Measurements from ENCODE around the gene ARMC12. TPM values are rescaled to one million over a fixed set of nuclear protein-coding genes. Genes with fewer than 3 reads are reported as not detected.

ARMC12 gene
- polyA plus RNA-seq, 1 of the 3 experiments (the other 2 are of a cell fraction), result 1.6 TPM

DNA sequence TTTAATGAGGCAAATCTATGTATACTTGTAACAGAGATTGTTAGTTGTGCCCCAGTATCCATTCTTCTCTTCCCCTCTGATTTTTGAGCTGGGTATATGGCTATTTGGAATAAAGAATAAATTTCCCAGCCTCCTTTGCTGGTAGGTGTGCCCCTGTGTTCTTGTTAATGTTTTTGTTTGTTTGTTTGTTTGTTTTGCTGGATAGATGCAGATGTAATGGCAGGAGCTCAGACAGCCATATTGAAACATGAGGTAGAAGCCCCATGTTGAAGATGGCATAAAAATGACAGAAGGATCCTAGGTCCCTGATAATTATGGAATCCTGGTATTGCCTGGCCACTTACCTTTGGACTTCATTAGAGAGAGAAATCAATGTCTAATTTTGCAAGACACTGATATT, 28.2 kb upstream of the ARMC12 start:
- DNase-seq, result no peak
- Histone ChIP-seq H3F3A (replicated peaks; ENCODE audit: insufficient read depth) (no peaks in the 10 kb centered on the region), H3K9me3 (no peaks in the 10 kb centered on the region), H2AFZ (ENCODE audit: low read depth) (no peak overlapping the region), H4K20me1 (ENCODE audit: insufficient read depth) (no peaks in the 10 kb centered on the region), H3K27me3 (ENCODE audit: insufficient read depth) (no peaks in the 10 kb centered on the region), H3K4me2 (no peak overlapping the region), H3K27ac (ENCODE audit: low read depth in 2 of 2, low read length in 1 of 2) (no peak overlapping the region), H3K36me3 (replicated peaks in 1 of 2; ENCODE audit: control insufficient read depth in 1 of 2, insufficient read depth in 2 of 2, low read length in 1 of 2) (no peaks in the 10 kb centered on the region), H3K9me2 (no peaks in the 10 kb centered on the region), H3K9ac (no peak overlapping the region), H3K4me3 (ENCODE audit: low read depth in 2 of 2, low read length in 1 of 2) (no peak overlapping the region), H3K79me2 (ENCODE audit: insufficient read depth) (no peaks in the 10 kb centered on the region), H3K4me1 (ENCODE audit: control insufficient read depth in 1 of 2, insufficient read depth in 2 of 2, low read depth in 1 of 2, low read length in 1 of 2) (no peaks in the 10 kb centered on the region)
- CTCF ChIA-PET, result interaction anchor here (1.0 kb wide), 1 partner anchor 27 kb away, joined by 3 read pairs; no protein-coding TSS in a partner anchor
- POLR2A ChIA-PET, result no interaction called here
- TF ChIP-seq, protein P1, sequence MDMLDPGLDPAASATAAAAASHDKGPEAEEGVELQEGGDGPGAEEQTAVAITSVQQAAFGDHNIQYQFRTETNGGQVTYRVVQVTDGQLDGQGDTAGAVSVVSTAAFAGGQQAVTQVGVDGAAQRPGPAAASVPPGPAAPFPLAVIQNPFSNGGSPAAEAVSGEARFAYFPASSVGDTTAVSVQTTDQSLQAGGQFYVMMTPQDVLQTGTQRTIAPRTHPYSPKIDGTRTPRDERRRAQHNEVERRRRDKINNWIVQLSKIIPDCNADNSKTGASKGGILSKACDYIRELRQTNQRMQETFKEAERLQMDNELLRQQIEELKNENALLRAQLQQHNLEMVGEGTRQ (IDR thresholded peaks at IDR 0.05; ENCODE audit: borderline replicate concordance, low read depth, low read length), result no peak
- TF ChIP-seq FOSL2 (IDR thresholded peaks at IDR 0.05; ENCODE audit: borderline replicate concordance, low read depth) (no peak), JUND (IDR thresholded peaks at IDR 0.05) (no peak), CTCF (IDR thresholded peaks at IDR 0.05) (no peak), RFX5 (IDR thresholded peaks at IDR 0.05; ENCODE audit: low read length) (no peak), TAF1 (IDR thresholded peaks at IDR 0.05; ENCODE audit: borderline replicate concordance, low read depth, low read length) (no peak), SIN3A (IDR thresholded peaks at IDR 0.05; ENCODE audit: borderline replicate concordance, low read depth, low read length) (no peak), ELF1 (IDR thresholded peaks at IDR 0.05) (no peak), FOXM1 (IDR thresholded peaks at IDR 0.05; ENCODE audit: low read depth) (no peak), GATA2 (CRISPR knock-in tag; IDR thresholded peaks at IDR 0.05) (no peak), RXRA (IDR thresholded peaks at IDR 0.05; ENCODE audit: borderline replicate concordance, low read depth) (no peak), MXI1 (IDR thresholded peaks at IDR 0.05; ENCODE audit: low read depth, low read length) (no peak), IRF3 (IDR thresholded peaks at IDR 0.05; ENCODE audit: low read depth, low read length) (no peak), RAD21 (IDR thresholded peaks at IDR 0.05; ENCODE audit: low read length) (no peak), YY1 (IDR thresholded peaks at IDR 0.05; ENCODE audit: low read depth) (no peak)
- TF ChIP-seq, protein P2, sequence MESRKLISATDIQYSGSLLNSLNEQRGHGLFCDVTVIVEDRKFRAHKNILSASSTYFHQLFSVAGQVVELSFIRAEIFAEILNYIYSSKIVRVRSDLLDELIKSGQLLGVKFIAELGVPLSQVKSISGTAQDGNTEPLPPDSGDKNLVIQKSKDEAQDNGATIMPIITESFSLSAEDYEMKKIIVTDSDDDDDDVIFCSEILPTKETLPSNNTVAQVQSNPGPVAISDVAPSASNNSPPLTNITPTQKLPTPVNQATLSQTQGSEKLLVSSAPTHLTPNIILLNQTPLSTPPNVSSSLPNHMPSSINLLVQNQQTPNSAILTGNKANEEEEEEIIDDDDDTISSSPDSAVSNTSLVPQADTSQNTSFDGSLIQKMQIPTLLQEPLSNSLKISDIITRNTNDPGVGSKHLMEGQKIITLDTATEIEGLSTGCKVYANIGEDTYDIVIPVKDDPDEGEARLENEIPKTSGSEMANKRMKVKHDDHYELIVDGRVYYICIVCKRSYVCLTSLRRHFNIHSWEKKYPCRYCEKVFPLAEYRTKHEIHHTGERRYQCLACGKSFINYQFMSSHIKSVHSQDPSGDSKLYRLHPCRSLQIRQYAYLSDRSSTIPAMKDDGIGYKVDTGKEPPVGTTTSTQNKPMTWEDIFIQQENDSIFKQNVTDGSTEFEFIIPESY (IDR thresholded peaks at IDR 0.05; ENCODE audit: borderline replicate concordance, low read depth), result no peak
- TF ChIP-seq, protein P3, sequence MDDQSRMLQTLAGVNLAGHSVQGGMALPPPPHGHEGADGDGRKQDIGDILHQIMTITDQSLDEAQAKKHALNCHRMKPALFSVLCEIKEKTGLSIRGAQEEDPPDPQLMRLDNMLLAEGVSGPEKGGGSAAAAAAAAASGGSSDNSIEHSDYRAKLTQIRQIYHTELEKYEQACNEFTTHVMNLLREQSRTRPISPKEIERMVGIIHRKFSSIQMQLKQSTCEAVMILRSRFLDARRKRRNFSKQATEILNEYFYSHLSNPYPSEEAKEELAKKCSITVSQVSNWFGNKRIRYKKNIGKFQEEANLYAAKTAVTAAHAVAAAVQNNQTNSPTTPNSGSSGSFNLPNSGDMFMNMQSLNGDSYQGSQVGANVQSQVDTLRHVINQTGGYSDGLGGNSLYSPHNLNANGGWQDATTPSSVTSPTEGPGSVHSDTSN (IDR thresholded peaks at IDR 0.05), result no peak
